Umbilical cord (tissue), 2 donors: ENCODE measurements around the gene MPHOSPH9. TPM values are rescaled to one million over a fixed set of nuclear protein-coding genes. Genes with fewer than 3 reads are reported as not detected.

Experiments used
- DNase-seq: peaks from one replicate; pipeline ENCODE4 v3.0.0-alpha.2; 2015; ENCODE audit warnings: low spot score
- total RNA-seq: library from RNA; depleted of rRNA; stranded (reverse); fragments of >200 nt; gene quantifications from one replicate; pipeline ENCODE4 v1.2.3, GENCODE V29; 2014; ENCODE audit warnings: low replicate concordance; ENCODE audit not compliant: insufficient read depth

MPHOSPH9 gene
- total RNA-seq: 52.2 TPM

- DNase-seq: peak; percentile 100
Observed at GRCh38 chr12:123232807-123233504, at the start of gene MPHOSPH9, which contains the start of gene MTRFR. Gene MPHOSPH9, minus strand, starts transcription at chr12:123233141. Its CDS starts 2,777 bp downstream, at chr12:123230364. Gene MTRFR, plus strand, starts transcription at chr12:123233436. Its CDS starts 20,239 bp downstream, at chr12:123253675.

DNA sequence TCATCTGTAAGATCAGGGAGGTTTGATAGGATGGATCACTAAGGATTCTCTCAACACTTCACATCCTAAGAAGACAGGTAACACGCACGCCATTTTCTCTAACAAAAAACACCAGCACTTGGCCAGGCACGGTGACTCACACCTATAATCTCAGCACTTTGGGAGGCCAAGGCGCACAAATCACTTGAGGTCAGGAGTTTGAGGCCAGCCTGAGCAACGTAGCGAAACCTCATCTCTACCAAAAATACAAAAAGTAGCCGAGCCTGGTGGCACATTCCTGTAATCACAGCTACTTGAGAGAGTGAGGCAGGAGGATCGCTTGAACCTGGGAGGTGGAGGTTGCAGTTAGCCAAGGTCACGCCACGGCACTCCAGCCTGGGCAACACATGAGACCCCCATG is 49.2 kb upstream of the MPHOSPH9 start:
- DNase-seq: no peak

DNA sequence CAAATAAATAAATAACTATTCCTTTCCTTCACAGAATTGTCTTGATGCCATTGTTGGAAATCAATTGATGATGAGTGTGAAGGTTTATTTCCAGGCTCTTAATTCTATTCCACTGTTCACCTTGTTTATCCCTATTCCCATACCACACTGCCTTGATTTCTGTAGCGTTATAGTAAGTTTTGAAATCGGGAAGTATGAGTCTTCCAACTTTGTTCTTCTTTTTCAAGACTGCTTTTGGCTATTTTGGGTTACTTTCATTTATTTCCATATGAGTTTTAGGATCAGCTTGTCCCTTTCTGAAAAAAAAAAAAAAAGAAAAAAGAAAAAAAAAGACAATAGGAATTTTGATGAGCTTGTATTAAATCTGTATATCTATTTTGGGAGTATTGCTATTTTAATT is 48.0 kb upstream of the MPHOSPH9 start:
- no peak for DNase-seq

- peak; percentile 15 for DNase-seq
Observed at GRCh38 chr12:123278101-123278627, 45.2 kb upstream of the MPHOSPH9 start.

GRCh38 chr12:123273166-123273565 is 40.2 kb upstream of the MPHOSPH9 start:
- DNase-seq: no peak

DNA sequence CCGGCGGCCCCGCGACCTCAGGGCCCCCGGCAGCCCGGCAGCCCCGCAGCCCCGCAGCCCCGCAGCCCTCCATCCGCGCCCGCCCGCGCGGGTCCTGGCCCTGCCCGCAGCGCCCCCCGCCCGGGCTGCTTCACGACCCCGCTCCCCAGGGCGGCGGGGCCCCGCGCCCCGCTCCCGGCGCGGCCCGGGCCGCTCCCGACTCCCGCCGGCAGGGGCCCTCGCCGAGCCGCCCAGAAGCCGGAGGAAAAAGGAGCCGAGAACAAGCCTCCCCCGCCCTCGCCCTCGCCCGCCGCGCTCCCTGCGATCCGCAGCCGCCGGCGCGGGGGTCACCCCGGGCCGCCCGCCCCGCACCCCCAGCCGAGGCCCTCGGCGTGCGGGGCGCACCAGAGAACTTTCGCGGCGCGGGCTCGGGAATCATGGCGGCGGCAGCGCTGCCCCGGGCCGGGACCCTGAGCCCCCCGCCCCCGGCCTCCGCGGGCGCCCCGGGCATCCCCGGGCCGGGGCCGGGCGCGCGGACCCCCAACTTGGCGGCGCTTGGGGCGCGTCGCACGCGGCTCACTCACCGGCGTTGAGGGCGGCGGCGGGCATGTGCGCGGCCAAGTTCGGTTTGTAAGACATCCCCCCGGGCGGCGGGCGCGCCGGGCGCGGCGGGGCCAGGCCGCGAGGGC is 38.2 kb upstream of the MPHOSPH9 start:
- peak; percentile 62 for DNase-seq

- DNase-seq: peak; percentile 57
Observed at GRCh38 chr12:123270214-123271000, 37.5 kb upstream of the MPHOSPH9 start.

DNA sequence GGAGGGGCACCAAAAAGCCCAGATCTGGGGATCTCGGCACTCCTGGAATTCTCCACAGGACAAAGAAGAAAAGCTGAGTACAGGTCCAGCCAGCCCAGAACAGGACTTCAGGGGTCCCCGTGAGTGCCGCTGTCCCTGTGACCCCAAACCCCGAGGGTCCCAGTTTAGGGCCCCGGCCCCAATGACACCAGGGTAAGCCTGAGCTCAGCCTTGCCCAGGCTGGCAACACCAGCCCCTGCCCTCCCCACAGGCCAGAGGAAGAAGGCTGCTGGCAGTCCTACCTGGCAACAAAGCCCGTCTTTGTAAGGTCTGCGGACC is 36.9 kb upstream of the MPHOSPH9 start:
- no peak for DNase-seq

DNA sequence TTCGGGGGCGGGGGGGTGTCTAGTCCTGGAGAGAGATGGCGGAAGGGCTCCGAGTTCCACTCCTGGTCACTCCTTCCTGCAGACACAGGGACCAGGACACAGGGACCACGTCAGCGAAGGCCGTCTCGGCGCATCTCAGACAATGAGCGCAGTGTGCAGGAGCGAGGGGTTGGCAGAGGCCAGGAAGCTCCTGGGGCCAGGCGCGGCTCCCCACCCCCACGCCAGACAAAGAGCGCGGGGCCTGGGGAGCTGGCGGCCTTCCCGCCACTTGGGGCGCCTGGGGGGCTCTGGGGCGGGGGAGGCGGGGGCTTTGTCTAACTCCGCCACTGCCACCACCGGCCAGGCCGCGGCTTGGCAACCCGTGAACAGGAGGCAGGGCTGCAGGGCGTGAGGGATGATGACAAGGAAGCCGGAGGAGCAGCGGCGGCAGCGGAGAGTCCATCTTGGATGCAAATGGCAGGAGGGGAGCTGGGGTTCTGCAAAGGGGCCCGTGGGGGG is 36.5 kb upstream of the MPHOSPH9 start:
- peak; percentile 86 for DNase-seq

DNA sequence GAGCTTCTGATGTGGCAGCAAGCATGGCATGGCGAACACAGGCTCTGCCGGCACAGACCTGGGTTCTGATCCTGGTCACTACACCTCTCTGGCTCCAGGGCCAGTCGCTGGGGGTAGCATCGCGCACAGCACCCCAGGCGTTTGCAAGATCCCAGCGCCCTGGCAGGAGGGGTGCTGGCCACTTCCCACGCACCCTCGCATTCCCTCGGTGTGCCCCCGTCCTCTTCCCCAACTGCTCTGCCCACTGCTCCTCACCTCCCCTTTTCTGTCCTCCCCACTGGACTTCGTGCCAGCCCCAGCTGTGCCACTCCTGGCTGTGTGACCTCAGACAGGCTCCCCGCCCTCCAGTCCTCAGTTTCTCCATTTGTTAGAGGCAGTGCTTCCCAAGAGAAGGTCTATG is 35.9 kb upstream of the MPHOSPH9 start:
- DNase-seq: no peak

DNA sequence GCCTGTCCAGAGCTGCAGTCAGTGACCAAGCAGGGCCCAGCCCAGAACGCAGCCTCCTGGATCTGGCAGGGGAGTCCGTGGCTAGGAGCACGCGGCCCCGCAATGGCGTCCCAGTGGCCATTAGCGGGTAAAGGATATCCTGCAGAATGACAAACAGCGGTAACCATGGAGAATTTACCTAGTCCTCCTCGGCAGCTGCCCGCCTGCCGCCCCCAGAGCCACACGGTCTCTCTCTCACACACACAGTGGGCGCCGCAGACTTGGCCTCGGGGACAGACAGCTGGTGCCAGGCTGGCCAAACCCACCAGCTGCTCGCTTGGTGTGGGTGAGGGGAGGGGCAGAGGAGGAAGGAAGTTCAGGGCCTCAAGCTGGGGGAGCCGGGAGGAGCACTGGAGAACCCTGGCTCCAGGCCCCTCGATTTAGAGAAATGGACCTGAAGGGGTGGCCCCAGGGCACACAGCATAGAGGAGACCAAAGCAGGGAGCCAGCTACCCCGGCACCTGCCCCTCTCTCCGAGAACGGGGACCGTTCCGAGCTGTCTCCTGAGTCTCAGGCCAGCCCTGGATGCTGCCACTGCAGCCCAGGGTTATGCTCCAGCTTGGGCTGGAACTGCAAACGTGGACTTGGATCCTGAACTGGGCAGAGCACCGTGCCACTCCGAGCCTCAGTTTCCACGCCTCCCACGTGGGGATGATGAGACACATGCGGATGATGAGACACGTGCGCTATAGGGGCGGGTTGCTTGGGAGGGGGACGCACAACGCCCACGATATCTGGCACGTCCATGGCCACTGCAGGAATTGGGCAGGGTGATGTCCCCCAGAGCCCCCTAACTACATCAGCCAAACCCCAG is 35.3 kb upstream of the MPHOSPH9 start:
- DNase-seq: peak; percentile 32

GRCh38 chr12:123267335-123267920 is 34.5 kb upstream of the MPHOSPH9 start:
- DNase-seq: no peak

- DNase-seq: no peak
Observed at GRCh38 chr12:123266679-123267277, 33.8 kb upstream of the MPHOSPH9 start.

- DNase-seq: no peak
Observed at GRCh38 chr12:123265851-123266678, 33.1 kb upstream of the MPHOSPH9 start.

DNA sequence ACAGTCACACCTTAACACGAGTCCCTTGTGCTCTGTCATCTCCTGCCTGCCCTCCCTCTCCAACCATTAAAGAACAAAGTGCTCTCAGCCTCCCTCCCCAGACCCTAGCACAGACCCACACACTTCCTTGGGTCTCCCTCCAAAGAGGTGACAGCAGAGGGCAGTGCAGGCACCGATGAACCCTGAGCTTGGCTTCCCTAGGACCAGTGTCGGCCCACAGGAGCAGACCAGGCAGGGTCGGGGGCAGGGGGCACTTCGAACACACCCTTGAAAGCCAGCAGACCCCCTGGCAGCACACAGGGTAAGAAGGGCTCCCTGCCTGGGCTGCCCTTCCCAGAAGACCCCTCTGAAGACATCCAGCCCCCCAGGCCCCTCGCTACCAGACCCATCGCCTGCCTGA is 31.7 kb upstream of the MPHOSPH9 start:
- no peak for DNase-seq

- DNase-seq: no peak
Observed at GRCh38 chr12:123263196-123263817, 30.4 kb upstream of the MPHOSPH9 start.

DNA sequence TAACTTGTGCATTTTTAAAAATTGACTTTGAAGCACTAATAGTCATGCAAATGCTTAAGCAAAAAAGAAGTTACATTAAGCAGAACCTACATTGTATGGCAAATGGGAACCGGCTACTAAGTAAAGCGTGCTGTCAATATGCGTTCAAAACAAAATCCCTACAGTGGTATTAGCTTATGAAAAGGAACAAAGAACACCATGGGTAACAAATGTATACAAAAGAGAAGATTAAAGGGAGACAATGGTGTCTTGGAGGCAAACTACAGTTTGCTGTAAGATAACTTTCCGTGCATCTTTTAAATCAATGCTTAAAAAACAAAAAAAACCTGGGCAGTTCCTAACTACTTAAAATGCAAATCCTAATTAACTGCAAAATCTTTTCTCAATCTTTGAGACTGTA is 28.3 kb upstream of the MPHOSPH9 start:
- no peak for DNase-seq

GRCh38 chr12:123260081-123260480 is 27.1 kb upstream of the MPHOSPH9 start:
- DNase-seq: no peak

DNA sequence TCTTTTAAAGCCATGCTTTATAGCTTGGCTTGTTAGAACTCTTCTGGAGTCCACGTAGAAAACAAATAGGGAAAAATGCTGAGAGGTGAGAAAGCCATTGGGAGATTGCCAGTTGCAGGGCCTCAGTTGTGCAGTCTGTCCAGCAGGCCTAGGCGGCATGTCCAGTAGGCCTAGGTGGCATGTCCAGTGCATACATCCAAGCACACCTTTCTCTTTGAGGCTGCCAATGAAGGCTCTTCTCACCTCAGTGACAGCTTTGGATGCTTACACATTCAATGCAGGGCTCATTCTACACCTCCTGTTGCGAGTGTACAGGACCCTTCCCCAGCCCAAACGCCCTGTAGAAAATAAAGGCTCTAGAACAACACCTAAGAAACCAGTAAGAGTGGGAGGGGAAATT is 25.7 kb upstream of the MPHOSPH9 start:
- DNase-seq: no peak
